Stimulated activated CD4-positive, alpha-beta T cell treated with anti-CD3 and anti-CD28 coated beads, Interleukin-15, amount 100 ng/mL, for 48 hours (primary cell): ENCODE measurements around the gene ACOT7.
"Not testable (repeated sequence)": the region's sequence is repeated elsewhere in the genome, so short reads cannot be mapped to it uniquely, and the experiment has no call there.

Experiments used
- DNase-seq, 2 donors: peaks; one replicate each; pipeline ENCODE4 v3.0.0-alpha.2; 2020; ENCODE audit warnings: low read depth in 2 of 2

Gene ACOT7

DNA sequence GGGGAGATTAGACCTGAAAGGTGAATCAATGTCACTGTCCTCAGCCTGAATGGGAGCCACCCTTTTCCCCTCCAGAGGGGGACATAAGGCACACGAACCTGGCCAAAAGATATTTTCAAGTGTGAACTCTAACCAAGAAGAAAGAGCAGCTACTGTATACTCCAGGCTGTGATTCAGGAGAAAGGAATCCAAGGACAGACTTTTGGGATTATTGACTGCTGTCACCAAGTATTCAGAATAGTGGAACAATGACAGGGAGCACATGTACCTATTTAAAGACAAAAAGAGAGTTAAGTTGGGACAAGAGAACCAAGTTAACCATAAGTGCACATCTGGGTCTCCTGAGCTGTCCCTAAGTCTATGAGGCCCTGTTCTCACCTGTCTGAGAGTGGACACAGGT is 160.2 kb downstream of the ACOT7 start:
- DNase-seq: no peak

DNA sequence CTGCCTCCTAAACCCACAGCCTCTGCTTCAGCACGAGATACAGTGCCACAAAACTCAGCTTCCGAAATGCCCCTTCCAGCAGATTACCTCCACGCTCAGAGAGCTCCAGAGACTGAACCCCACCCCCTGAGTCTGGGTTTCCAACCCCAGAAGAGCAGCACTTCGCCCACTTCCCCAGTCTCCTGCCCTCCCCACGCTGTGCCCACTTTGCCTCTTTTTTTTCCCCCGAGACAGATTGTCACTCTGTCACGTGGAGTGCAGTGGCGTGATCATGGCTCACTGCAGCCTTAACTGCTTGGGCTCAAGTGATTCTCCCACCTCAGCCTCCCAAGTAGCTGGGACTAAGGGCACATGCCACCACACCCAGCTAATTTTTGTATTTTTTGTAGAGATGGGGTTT is 167.9 kb downstream of the ACOT7 start:
- DNase-seq: no peak

DNA sequence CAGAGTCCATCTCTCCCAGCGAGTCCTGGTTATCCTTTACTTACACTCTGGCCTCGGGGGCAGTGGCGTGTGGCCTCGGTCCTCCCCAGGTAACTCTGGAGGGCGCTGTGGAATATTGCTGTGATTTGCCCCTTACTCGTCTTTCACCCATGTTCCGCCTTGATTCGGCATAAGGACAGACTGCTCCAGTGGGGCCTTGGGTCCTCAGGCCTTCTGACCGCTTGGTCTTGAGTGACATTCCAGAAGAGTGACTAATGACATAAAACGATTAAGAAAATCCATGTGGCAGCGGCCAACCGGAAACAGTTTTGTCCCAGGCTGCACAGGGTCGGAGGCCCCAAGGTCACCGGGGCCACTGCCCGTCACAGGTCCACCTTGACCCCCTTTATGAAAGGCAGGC is 168.8 kb downstream of the ACOT7 start:
- DNase-seq: no peak

DNA sequence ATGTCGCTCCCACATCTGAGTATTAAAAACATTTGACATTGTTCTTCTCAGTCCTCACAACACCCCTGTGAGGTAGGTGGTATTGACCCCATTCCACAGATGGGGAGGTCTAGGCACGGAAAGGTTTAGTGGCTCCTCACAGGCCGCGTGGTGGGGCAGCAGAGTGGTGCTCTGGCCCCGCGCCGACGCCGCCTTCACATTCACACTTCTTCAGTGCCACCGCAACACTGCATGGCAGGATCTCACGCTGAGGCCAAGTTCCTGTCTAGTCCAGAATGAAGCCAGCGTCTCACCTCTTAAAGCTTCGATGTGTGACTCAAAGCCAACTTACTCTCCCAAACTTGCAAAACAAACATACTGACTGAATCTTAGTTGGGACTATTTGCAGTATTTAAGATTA is 169.9 kb downstream of the ACOT7 start:
- no peak for DNase-seq

DNA sequence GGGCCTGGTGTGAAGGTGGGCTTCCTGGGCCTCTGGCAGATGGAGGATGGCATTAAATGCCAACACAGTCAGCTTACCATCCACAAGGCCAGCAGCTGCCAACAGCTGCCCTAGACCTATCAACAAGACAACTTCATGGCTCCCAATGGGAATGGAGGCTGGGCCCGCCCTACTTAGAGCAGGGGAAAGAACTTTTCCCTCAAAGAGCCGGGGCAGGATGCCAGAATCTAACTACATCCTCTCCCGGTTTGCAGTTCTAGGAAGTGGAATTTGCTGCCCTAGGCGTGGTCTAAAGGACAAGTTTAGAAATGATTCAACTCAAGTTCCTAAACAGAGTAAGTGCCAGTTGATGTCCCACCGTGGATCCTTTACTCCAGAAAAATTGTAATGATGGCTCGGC is 170.9 kb downstream of the ACOT7 start:
- no peak for DNase-seq

DNA sequence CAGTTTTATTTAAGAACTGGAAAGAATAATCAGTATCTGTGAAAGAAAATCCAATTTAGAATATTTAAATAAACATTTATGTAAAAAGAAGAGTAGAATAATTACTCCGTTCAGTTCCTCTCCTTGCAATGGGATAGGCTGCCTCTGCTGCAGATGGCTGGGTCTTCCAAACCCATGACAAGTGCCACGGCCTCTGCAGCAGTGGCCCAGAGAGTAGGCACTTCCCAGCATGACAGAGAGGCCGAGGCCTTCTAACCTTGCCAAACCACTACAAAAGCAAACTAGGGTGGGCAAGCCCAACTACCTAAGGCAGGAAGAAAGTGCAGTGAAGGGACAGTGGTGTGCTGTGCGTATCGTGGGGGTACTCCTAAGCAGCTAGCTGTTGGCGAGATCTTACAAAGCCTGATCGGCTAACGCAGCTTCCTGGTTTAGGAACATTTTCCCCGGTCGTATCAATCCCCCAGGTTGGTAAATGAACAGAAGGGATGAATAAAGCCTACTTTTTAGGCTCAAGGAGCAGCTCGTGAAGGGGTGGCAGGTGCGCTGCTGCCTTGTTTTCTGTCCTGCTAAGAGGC is 172.3 kb downstream of the ACOT7 start:
- no peak for DNase-seq

DNA sequence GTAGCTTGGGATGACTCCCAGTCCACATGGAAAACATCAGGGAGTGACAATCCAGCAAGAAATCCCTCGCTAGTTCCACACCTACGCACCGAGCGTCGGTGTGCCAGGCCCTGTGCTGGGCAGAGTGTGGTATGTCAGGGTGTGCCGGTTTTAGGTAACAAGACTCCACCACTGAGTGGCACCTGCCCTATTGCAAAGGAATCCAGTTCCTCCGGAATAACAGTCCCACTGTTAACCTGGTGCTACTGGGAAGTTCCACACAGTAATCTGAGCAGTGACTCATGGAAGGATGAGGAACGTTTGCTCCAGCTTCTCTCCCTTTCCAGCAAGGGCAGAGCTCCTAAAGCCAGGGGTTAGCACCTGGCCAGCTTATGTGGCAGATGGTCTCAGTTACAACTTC is 173.3 kb downstream of the ACOT7 start:
- DNase-seq: no peak

DNA sequence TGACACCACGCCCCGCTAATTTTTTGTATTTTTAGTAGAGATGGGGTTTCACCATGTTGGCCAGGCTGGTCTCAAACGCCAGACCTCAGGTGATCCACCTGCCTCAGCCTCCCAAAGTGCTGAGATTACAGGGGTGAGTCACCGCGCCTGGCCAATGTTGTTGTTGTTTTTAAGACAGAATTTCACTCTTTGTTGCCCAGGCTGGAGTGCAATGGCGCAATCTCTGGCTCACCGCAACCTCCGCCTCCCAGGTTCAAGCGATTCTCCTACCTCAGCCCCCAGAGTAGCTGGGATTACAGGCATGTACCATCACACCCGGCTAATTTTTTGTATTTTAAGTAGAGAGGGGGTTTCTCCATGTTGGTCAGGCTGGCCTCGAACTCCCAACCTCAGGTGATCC is 173.9 kb downstream of the ACOT7 start:
- not testable (repeated sequence) for DNase-seq

DNA sequence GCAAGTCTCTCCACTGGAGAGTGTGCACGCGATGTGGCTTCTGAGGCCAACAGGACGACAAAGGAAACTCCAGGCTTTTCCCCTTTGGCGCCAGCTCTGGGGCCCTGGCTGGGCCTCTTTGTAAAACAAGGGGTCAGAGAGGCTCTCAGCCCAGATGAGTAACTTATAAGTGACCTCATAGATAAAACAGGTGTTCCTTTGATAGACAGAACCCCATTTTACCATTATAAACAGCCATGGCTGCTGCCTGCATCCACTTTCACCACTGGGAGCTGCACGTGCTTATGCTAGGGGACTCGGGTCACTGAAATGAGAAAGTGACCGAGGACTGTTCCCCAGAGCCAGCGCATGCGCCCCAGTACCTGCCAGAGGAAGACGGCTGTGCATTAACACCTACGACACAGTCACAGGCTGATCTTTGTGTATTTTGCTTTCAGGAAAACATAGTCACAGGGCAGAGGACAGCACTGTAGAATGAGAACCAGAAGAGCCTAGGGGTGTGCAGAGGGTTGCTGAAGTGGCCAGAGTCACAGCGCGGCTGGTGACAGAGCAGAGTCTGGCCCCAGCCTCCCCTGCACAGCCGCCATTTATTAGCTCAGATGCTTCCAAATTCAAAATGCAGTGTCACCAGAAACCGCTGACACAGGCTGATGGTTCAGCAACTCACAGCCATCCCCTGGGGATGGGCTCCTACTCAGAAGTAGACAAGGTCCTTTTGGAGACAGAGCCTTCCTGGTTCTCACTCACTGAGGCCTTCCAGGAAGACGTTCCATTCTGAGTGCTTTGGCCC is 175.0 kb downstream of the ACOT7 start:
- no peak for DNase-seq
